ENCODE results near the gene WDTC1. TPM values are rescaled to one million over a fixed set of nuclear protein-coding genes. Genes with fewer than 3 reads are reported as not detected.

Gene WDTC1
- polyA plus RNA-seq, 1 donor (not counting 4 experiments of a cell fraction or from before 2014, with no cell fraction given) = 5.1 TPM

DNA sequence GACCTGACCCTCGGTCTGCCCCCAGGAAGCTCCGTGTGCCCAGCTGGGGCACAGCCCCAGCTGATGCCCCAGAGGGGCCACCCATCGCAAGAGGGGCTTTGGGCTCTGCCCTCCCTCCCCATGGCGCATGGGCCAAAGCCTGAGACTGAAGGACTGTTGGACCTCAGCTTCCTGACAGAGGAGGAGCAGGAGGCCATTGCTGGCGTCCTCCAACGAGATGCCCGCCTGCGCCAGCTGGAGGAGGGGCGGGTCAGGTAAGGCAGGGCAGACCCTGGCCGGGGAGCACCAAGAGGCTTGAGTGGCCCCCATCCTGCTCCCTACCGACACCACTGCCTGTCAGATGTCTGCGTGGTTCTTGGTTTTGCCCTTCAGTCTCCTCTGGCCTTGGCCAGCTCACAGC lies 110.8 kb downstream of the WDTC1 start:
- Histone ChIP-seq H3K79me2 (ENCODE audit: control insufficient read depth, insufficient read depth, low read length) (peaks cover 10% of the 10 kb centered on the region), H3K4me1 (ENCODE audit: control insufficient read depth, extremely low read depth, insufficient read depth, low read length) (peaks cover 46% of the 10 kb centered on the region), H3K9ac (ENCODE audit: control insufficient read depth, extremely low read depth, insufficient read depth, low read length) (no peak overlapping the region), H3K9me3 (ENCODE audit: control insufficient read depth, low read depth, low read length) (no peaks in the 10 kb centered on the region), H4K20me1 (ENCODE audit: control insufficient read depth, extremely low read depth, insufficient read depth, low read length) (no peaks in the 10 kb centered on the region), H3K4me2 (ENCODE audit: control insufficient read depth, extremely low read depth, insufficient read depth, low read depth, low read length) (no peak overlapping the region), H3K9me1 (ENCODE audit: control insufficient read depth, extremely low read depth, insufficient read depth, low read length) (no peaks in the 10 kb centered on the region), H3K27ac (ENCODE audit: control insufficient read depth, insufficient read depth, low read length) (no peak overlapping the region), H3K4me3 (ENCODE audit: control insufficient read depth in 2 of 3, extremely low read depth in 1 of 3, insufficient read depth in 2 of 3, low read depth in 1 of 3, low read length in 3 of 3) (no peak overlapping the region), H3K27me3 (ENCODE audit: control insufficient read depth, extremely low read depth, insufficient read depth, low read length) (no peaks in the 10 kb centered on the region), H3K36me3 (ENCODE audit: control insufficient read depth in 2 of 2, extremely low read depth in 1 of 2, insufficient read depth in 2 of 2, low read length in 2 of 2) (peaks cover 7 to 9% of the 10 kb centered on the region in 2 experiments), H2AFZ (ENCODE audit: control insufficient read depth, low read length) (no peak overlapping the region)
- dilution Hi-C loops (cut with MboI; ENCODE audit: extremely low pct_ligation_motif_present, low sequenced_read_pairs) = no loop called here
- no peak for FAIRE-seq
- TF ChIP-seq, protein P1, sequence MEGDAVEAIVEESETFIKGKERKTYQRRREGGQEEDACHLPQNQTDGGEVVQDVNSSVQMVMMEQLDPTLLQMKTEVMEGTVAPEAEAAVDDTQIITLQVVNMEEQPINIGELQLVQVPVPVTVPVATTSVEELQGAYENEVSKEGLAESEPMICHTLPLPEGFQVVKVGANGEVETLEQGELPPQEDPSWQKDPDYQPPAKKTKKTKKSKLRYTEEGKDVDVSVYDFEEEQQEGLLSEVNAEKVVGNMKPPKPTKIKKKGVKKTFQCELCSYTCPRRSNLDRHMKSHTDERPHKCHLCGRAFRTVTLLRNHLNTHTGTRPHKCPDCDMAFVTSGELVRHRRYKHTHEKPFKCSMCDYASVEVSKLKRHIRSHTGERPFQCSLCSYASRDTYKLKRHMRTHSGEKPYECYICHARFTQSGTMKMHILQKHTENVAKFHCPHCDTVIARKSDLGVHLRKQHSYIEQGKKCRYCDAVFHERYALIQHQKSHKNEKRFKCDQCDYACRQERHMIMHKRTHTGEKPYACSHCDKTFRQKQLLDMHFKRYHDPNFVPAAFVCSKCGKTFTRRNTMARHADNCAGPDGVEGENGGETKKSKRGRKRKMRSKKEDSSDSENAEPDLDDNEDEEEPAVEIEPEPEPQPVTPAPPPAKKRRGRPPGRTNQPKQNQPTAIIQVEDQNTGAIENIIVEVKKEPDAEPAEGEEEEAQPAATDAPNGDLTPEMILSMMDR (optimal IDR thresholded peaks at IDR 0.05 in 1 of 3, IDR thresholded peaks at IDR 0.05 in 1 of 3, conservative IDR thresholded peaks at IDR 0.05 in 1 of 3; ENCODE audit: extremely low read depth in 1 of 3, insufficient read depth in 2 of 3, low read length in 3 of 3) = no peak
- no peak for TF ChIP-seq EZH2 (IDR thresholded peaks at IDR 0.05; ENCODE audit: low read length)
- DNase-seq (ENCODE audit: low read depth, low spot score) = no peak

DNA sequence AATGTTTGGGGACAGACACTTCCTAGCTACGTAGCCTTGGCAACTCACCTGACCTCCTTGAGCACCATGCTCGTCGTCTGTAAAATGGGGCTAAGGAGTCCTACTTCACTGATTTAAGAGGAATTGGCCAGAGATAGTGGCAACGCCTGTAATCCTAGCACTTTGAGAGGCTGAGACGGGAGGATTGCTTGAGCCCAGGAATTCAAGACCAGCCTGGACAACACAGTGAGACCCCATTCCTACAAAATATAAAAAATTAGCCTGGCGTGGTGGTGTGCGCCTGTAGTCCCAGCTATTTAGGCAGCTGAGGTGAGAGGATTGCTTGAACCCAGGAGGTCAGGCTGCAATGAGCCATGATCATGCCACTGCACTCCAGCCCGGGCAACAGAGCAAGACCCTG lies 111.9 kb downstream of the WDTC1 start:
- Histone ChIP-seq H3K79me2 (ENCODE audit: control insufficient read depth, insufficient read depth, low read length) (peaks cover 10% of the 10 kb centered on the region), H3K36me3 (ENCODE audit: control insufficient read depth in 2 of 2, extremely low read depth in 1 of 2, insufficient read depth in 2 of 2, low read length in 2 of 2) (peaks cover 11% of the 10 kb centered on the region in 2 experiments), H3K9ac (ENCODE audit: control insufficient read depth, extremely low read depth, insufficient read depth, low read length) (no peak overlapping the region), H3K4me1 (ENCODE audit: control insufficient read depth, extremely low read depth, insufficient read depth, low read length) (peaks cover 39% of the 10 kb centered on the region), H4K20me1 (ENCODE audit: control insufficient read depth, extremely low read depth, insufficient read depth, low read length) (no peaks in the 10 kb centered on the region), H3K9me1 (ENCODE audit: control insufficient read depth, extremely low read depth, insufficient read depth, low read length) (no peaks in the 10 kb centered on the region), H3K27ac (ENCODE audit: control insufficient read depth, insufficient read depth, low read length) (no peak overlapping the region), H3K4me3 (ENCODE audit: control insufficient read depth in 2 of 3, extremely low read depth in 1 of 3, insufficient read depth in 2 of 3, low read depth in 1 of 3, low read length in 3 of 3) (no peak overlapping the region), H3K27me3 (ENCODE audit: control insufficient read depth, extremely low read depth, insufficient read depth, low read length) (no peaks in the 10 kb centered on the region), H2AFZ (ENCODE audit: control insufficient read depth, low read length) (no peak overlapping the region), H3K9me3 (ENCODE audit: control insufficient read depth, low read depth, low read length) (no peaks in the 10 kb centered on the region), H3K4me2 (ENCODE audit: control insufficient read depth, extremely low read depth, insufficient read depth, low read depth, low read length) (no peak overlapping the region)
- no peak for DNase-seq (ENCODE audit: low read depth, low spot score)
- dilution Hi-C loops (cut with MboI; ENCODE audit: extremely low pct_ligation_motif_present, low sequenced_read_pairs) = no loop called here
- TF ChIP-seq EZH2 (IDR thresholded peaks at IDR 0.05; ENCODE audit: low read length) = no peak
- TF ChIP-seq, protein P1 (optimal IDR thresholded peaks at IDR 0.05 in 1 of 3, IDR thresholded peaks at IDR 0.05 in 1 of 3, conservative IDR thresholded peaks at IDR 0.05 in 1 of 3; ENCODE audit: extremely low read depth in 1 of 3, insufficient read depth in 2 of 3, low read length in 3 of 3) = no peak
- no peak for FAIRE-seq
